Measurements from ENCODE around the gene PAXX. TPM values are rescaled to one million over a fixed set of nuclear protein-coding genes. Genes with fewer than 3 reads are reported as not detected.

Gene PAXX
- total RNA-seq, 1 donor, result 16.6 TPM

- Histone ChIP-seq H3K27ac (ENCODE audit: low read depth, low read length) (no peak overlapping the region), H3K79me2 (ENCODE audit: insufficient read depth, low read length) (no peaks in the 10 kb centered on the region), H3K36me3 (ENCODE audit: insufficient read depth, low read length) (no peaks in the 10 kb centered on the region), H2AFZ (ENCODE audit: low read length) (no peak overlapping the region), H3K4me3 (ENCODE audit: insufficient read depth, low read length) (no peak overlapping the region), H3K4me2 (ENCODE audit: insufficient read depth, low read length) (no peak overlapping the region), H3K4me1 (ENCODE audit: insufficient read depth, low read length) (peaks cover 2% of the 10 kb centered on the region), H3K27me3 (ENCODE audit: insufficient read depth, low read length) (no peaks in the 10 kb centered on the region), H4K20me1 (ENCODE audit: insufficient read depth, low read length) (peaks cover 11% of the 10 kb centered on the region), H3K9me3 (ENCODE audit: low read depth, low read length) (no peaks in the 10 kb centered on the region)
- TF ChIP-seq, protein P1, sequence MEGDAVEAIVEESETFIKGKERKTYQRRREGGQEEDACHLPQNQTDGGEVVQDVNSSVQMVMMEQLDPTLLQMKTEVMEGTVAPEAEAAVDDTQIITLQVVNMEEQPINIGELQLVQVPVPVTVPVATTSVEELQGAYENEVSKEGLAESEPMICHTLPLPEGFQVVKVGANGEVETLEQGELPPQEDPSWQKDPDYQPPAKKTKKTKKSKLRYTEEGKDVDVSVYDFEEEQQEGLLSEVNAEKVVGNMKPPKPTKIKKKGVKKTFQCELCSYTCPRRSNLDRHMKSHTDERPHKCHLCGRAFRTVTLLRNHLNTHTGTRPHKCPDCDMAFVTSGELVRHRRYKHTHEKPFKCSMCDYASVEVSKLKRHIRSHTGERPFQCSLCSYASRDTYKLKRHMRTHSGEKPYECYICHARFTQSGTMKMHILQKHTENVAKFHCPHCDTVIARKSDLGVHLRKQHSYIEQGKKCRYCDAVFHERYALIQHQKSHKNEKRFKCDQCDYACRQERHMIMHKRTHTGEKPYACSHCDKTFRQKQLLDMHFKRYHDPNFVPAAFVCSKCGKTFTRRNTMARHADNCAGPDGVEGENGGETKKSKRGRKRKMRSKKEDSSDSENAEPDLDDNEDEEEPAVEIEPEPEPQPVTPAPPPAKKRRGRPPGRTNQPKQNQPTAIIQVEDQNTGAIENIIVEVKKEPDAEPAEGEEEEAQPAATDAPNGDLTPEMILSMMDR (IDR thresholded peaks at IDR 0.05; ENCODE audit: extremely low read depth, low read depth, low read length), result no peak
- peak; percentile 97 for DNase-seq (ENCODE audit: insufficient read length, low spot score, missing footprints)
Observed at GRCh38 chr9:137021979-137022661, 29.9 kb downstream of the PAXX start.

DNA sequence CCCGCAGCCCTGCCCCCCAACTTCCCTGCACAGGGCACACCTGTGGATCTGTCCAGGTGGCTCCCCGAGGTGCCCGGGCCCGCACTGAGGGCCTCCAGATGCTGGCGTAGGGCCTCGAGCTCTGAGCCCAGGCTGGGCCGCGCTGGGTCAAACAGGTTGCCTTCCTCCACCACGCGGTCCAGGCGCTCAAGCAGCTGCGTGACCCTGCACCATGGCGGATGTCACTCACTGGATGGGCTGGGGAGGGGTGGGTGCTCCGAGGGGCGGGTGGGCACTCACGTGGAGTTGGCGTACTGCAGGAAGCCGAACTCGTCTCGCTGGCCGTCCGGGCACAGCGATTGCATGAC lies 30.4 kb downstream of the PAXX start:
- TF ChIP-seq, protein P1 (IDR thresholded peaks at IDR 0.05; ENCODE audit: extremely low read depth, low read depth, low read length), result no peak
- H3K27me3 ChIP-seq (ENCODE audit: insufficient read depth, low read length), result no peaks in the 10 kb centered on the region

GRCh38 chr9:137023157-137023556 lies 30.9 kb downstream of the PAXX start:
- Histone ChIP-seq H3K4me1 (ENCODE audit: insufficient read depth, low read length) (peaks cover 6% of the 10 kb centered on the region), H4K20me1 (ENCODE audit: insufficient read depth, low read length) (peaks cover 11% of the 10 kb centered on the region), H3K4me2 (ENCODE audit: insufficient read depth, low read length) (no peak overlapping the region), H3K9me3 (ENCODE audit: low read depth, low read length) (no peaks in the 10 kb centered on the region), H3K27ac (ENCODE audit: low read depth, low read length) (no peak overlapping the region), H3K4me3 (ENCODE audit: insufficient read depth, low read length) (no peak overlapping the region), H3K36me3 (ENCODE audit: insufficient read depth, low read length) (no peaks in the 10 kb centered on the region), H3K79me2 (ENCODE audit: insufficient read depth, low read length) (no peaks in the 10 kb centered on the region), H2AFZ (ENCODE audit: low read length) (no peak overlapping the region), H3K27me3 (ENCODE audit: insufficient read depth, low read length) (no peaks in the 10 kb centered on the region)
- TF ChIP-seq, protein P1 (IDR thresholded peaks at IDR 0.05; ENCODE audit: extremely low read depth, low read depth, low read length), result no peak
- DNase-seq (ENCODE audit: insufficient read length, low spot score, missing footprints), result no peak

More for the DNA sequence above, 30.4 kb downstream of the PAXX start:
- H3K27ac ChIP-seq (ENCODE audit: low read depth, low read length), result no peak overlapping the region
- H3K4me3 ChIP-seq (ENCODE audit: insufficient read depth, low read length), result no peak overlapping the region
- H3K4me2 ChIP-seq (ENCODE audit: insufficient read depth, low read length), result no peak overlapping the region
- DNase-seq (ENCODE audit: insufficient read length, low spot score, missing footprints), result no peak
- H4K20me1 ChIP-seq (ENCODE audit: insufficient read depth, low read length), result peaks cover 11% of the 10 kb centered on the region
- H3K4me1 ChIP-seq (ENCODE audit: insufficient read depth, low read length), result peaks cover 6% of the 10 kb centered on the region
- no peaks in the 10 kb centered on the region for H3K9me3 ChIP-seq (ENCODE audit: low read depth, low read length)
- H2AFZ ChIP-seq (ENCODE audit: low read length), result no peak overlapping the region
- no peaks in the 10 kb centered on the region for H3K36me3 ChIP-seq (ENCODE audit: insufficient read depth, low read length)
- H3K79me2 ChIP-seq (ENCODE audit: insufficient read depth, low read length), result no peaks in the 10 kb centered on the region

DNA sequence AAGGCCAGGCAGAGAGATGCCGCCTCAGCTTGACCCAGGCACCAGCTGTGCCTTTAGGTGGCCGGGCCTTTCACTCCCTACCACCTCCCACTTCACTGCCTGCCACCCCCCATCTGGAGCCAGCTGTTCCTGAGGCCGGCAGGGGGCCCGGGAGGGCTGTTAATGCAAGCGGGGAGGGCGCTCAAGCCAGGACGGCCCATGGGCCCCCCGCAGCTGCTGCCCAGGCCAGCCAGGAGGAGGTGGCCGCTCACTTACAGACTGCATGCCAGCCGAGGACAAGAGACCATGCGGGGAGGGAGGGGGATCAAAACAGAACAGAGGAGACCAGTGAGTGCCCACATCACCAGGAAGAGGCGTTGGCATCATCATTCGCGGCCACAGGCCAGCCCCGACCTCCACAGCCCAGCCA lies 31.4 kb downstream of the PAXX start:
- no peaks in the 10 kb centered on the region for H3K9me3 ChIP-seq (ENCODE audit: low read depth, low read length)
- H3K4me1 ChIP-seq (ENCODE audit: insufficient read depth, low read length), result peaks cover 9% of the 10 kb centered on the region
- no peak overlapping the region for H3K4me2 ChIP-seq (ENCODE audit: insufficient read depth, low read length)
- no peak overlapping the region for H2AFZ ChIP-seq (ENCODE audit: low read length)
- TF ChIP-seq, protein P1 (IDR thresholded peaks at IDR 0.05; ENCODE audit: extremely low read depth, low read depth, low read length), result no peak
- no peaks in the 10 kb centered on the region for H3K36me3 ChIP-seq (ENCODE audit: insufficient read depth, low read length)
- H3K79me2 ChIP-seq (ENCODE audit: insufficient read depth, low read length), result no peaks in the 10 kb centered on the region
- no peak overlapping the region for H3K27ac ChIP-seq (ENCODE audit: low read depth, low read length)
- H3K4me3 ChIP-seq (ENCODE audit: insufficient read depth, low read length), result no peak overlapping the region
- DNase-seq (ENCODE audit: insufficient read length, low spot score, missing footprints), result no peak
- peaks cover 11% of the 10 kb centered on the region for H4K20me1 ChIP-seq (ENCODE audit: insufficient read depth, low read length)
- H3K27me3 ChIP-seq (ENCODE audit: insufficient read depth, low read length), result no peaks in the 10 kb centered on the region

All from osteoblast (primary cell).